Activated naive CD4-positive, alpha-beta T cell (primary cell): ENCODE measurements around the gene MRPS33.
"Not testable (repeated sequence)": the region's sequence is repeated elsewhere in the genome, so short reads cannot be mapped to it uniquely, and the experiment has no call there.

Experiments
- DNase-seq, 4 experiments: peaks; one replicate each; lab custom pipeline; 2025; lab: John Stamatoyannopoulos, UW

Gene MRPS33

GRCh38 chr7:141014524-141015395, at the start of gene MRPS33:
Gene MRPS33 (minus strand): TSS chr7:141014952. CDS start chr7:141010633, 4,319 bp downstream.
- DNase-seq: peak; percentile 82 to 91 (median 88)

GRCh38 chr7:141057788-141058187, 43.0 kb upstream of the MRPS33 start:
- DNase-seq: no peak

- DNase-seq: no peak
These were observed 40.4 kb upstream of the MRPS33 start for GRCh38 chr7:141055146-141055545.

GRCh38 chr7:141053626-141054025, 38.9 kb upstream of the MRPS33 start:
- DNase-seq: peak in 1 of 4 experiments; percentile 13

GRCh38 chr7:141045842-141046620, 31.3 kb upstream of the MRPS33 start:
- no peak for DNase-seq

GRCh38 chr7:141045126-141045841, 30.5 kb upstream of the MRPS33 start:
- DNase-seq: no peak

DNA sequence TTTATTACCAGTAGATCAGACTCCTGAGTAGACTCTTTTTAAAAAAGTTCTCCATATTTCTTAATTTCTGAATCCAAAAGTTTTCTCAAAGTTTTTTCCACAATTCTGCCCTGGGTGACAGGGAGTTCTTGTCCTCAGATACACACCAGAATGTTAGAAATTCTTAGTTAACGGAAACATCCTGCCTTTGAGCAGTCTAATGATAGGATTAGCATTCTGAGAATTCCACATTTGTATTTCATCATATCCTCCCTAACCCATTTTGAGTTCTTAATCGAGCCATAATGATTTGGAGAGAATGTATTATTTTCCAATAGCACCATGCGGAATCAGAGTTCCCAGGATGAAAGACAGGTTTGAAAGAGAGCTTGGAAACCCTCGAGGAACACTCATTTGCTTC, 28.9 kb upstream of the MRPS33 start:
- DNase-seq: no peak

GRCh38 chr7:141042222-141043193, 27.8 kb upstream of the MRPS33 start:
- no peak for DNase-seq

DNA sequence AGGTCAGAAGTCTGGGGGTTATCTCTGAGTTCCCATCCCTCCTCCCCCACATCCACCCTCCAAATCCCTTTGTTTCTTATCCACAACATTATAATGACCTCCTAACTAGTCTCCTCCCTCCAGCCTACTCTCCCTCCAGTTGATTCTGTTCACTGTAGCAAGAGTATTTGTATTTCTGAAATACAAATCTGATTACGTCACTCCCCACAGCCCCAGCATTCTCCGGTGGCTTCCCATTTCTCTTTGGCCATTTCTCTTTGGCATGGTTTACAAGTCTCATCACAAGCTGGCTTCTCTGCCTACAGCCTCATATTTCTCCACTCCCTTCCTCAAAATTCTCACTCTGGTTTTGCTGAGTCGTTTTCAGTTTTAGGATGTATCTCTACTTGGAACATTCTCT, 24.6 kb upstream of the MRPS33 start:
- DNase-seq: no peak

DNA sequence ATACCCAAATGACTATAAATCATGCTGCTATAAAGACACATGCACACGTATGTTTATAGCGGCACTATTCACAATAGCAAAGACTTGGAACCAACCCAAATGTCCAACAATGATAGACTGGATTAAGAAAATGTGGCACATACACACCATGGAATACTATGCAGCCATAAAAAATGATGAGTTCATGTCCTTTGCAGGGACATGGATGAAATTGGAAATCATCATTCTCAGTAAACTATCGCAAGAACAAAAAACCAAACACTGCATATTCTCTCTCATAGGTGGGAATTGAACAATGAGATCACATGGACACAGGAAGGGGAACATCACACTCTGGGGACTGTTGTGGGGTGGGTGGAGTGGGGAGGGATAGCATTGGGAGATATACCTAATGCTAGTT, 23.3 kb upstream of the MRPS33 start:
- not testable (repeated sequence) for DNase-seq

- not testable (repeated sequence) for DNase-seq
These were observed 18.0 kb upstream of the MRPS33 start for GRCh38 chr7:141032539-141033323.

- no peak for DNase-seq
These were observed 14.0 kb upstream of the MRPS33 start for GRCh38 chr7:141028767-141029166.

DNA sequence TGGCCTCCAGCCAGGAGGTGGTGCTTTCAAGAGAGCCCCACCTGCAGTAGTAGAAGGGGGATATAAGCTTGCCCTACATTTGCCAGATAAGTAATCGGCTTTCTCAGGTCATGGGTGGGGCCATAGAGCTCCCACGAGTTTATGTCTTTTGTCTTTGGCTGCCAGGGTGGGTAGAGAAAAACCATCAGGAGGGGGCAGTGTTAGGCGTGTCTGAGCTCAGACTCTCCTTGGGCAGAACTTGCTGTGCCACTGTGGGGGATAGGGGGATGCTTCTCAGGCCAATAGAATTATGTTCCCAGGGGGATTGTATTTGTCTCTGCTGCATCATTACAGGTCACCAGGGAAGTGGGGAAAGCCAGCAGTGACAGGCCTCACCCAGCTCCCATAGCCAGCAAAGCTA, 12.3 kb upstream of the MRPS33 start:
- DNase-seq: no peak

DNA sequence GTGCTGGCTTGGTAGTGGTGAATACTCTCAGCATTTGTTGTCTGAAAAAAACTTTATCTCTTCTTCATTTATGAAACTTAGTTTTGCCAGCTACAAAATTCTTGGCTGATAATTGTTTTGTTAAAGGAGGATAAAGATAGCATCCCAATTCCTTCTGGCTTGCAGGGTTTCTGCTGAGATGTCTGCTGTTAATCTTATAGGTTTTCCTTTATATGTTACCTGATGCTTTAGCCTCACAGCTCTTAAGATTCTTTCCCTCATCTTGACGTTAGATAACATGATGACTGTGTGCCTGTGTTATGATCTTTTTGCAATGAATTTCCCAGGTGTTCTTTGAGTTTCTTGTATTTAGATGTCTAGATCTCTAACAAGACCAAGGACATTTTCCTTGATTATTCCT, 9.9 kb upstream of the MRPS33 start:
- no peak for DNase-seq

- DNase-seq: no peak
These were observed 8.5 kb upstream of the MRPS33 start for GRCh38 chr7:141023295-141023694.

DNA sequence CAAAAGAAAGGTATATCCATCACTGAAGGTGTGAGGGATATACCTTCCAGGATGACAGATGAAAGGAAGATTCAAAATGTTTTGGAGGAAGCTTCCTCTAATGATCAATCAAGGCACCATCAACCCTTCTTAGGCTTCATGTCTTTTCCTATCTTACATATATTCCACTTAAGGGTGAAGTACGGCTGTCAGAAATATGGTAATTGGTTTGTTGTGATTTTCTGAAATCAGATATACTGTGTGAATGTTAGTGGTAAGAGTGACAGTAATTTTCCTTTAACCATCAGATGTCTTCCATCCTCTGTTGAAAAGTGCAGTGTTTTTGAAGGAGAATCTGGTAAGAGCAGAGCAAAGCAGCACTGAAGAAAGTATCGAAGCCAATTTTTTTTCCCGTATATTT, 2.8 kb upstream of the MRPS33 start:
- DNase-seq: no peak

- no peak for DNase-seq
These were observed 1.6 kb upstream of the MRPS33 start for GRCh38 chr7:141016349-141016748.

DNA sequence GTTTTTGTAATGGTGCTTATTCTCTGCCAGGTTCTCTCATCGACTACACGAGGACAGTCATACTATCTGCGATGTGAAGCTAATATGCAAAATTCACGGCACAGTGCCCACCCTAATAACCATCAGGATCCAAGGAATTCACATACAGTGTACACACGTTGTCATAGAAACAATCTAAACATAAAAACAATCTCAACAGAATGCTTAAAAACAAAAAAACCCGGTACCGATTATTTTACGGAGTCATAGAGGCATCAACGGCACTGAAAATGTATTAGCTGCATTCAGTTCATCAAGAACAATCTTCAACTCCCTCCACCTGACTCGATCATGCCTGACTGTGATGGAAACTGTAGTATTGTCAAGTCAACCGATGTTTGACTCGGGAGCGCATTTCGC, 628 bp downstream of the MRPS33 start:
- no peak for DNase-seq

DNA sequence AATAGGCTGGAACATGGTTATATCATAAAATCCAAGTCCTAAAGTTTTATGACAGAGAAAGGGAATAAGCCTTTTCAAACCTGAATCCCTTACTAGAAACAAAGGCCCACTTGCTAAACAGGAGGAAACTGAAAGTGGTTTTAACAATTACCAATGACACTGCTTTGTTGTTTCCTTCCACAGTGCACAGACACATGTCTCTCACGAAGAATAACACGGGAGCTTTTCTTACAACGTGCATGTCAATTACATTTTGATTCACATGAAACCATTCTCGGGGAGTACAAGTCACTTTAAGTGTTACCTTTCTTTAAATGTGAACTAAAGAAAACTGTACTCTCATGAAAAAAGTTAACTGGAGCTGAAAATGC, 1.4 kb downstream of the MRPS33 start:
- no peak for DNase-seq

- DNase-seq: no peak
These were observed 1.9 kb downstream of the MRPS33 start for GRCh38 chr7:141012696-141013344.
